ENCODE results near the gene NOTCH1.
"Not testable (repeated sequence)": the region's sequence is repeated elsewhere in the genome, so short reads cannot be mapped to it uniquely, and the experiment has no call there.

NOTCH1 gene

DNA sequence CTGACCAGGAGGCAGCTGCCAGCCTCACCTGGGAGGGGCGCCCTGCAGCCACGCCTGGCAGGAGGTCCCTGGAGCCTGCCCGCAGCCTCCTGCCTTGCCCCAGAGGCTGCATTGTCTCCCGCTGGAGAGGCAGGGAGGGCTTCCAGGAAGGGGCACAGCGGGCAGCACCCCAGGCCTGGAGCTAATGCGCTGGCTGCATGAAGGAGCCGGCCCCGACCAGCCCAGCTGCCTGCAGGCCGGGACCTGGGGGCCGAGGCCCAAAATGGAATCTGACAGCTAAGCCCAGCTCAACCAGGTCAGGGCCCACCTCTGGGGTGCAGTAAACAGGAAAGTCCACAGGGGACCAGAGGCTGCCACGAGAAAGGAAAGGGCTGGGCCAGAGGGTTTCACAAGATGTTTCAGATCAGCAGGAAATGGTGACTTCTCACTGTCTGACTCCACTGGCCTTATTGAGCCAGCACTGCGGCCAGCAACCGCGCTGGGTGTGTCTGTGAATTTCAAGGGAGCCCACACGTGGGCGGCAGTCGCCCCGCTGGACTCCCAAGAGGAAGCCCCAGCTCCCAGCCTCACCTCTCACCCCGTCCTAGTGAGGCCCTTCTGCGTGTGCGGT is 18.6 kb upstream of the NOTCH1 start:
- DNase-seq (ENCODE audit: low read depth in 1 of 2, low spot score in 1 of 2) = no peak

DNA sequence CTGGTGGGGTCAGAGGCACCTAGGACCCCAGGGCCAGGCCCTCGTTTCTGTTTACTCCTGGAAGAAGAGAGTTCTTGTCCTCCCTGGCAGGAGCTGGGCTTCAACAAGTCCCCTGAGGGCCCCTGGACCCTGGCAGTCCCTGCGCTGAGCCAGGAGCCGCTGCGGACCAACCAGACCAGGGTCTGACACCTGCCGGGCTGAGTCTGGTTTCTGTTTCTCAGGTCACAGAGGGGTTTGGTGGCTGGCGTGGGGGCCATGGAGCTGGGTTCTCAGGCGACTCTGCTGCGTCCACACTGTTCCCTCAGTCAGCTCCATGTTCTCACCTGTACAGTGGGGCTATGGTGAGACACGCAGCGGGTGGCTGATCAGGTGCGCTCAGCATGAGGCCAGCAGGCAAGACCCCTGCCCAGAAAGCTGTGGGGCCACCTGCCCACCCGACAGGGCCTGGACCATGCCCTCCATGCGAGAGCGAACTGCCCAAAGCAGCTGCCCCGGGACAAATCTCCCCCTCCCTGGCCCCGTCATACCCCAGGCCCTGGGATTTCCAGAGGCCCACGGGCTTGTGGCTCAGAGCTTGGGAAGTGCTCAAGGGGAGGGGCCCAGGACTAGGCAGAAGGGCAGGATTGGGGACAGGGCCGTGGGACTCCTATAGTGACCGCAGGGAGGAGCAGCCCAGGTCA is 17.9 kb upstream of the NOTCH1 start:
- DNase-seq (ENCODE audit: low read depth in 1 of 2, low spot score in 1 of 2) = no peak

DNA sequence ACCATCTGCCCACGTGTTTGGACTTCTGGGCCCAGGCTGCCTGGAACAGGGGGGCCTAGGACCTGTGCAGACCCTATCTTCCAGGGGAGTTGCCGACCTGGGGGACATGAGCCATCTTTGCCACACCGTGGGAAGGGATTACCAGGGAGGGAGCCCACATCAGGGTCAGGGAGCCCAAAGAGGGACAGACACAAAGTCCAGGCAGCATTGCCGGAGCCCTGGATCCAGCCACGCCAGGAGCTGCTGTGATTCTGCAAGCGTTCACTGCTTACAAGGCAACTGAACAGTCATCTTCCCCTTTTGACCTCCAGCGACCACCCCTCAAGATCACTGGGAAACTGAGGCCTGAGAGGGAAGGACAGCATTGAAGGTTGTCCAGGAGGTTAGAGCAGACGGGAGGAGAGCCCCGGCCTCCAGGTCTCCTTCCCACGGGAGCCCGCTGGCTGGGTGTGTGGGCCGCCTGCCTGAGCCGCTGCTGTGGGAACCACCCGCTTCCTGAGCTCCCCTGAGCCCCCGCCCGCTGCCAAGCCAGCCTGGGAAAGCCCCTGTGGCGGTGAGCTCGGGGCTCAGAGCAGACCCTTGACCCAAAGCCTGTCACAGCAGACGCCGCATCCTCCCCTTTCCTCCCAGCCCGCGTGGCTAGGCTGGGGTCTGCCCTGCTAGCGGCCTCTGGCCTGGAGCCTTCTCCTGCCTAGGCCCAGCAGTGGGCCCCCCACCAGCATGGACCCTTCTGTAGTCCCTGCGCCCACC is 17.1 kb upstream of the NOTCH1 start:
- no peak for DNase-seq (ENCODE audit: low read depth in 1 of 2, low spot score in 1 of 2)

DNA sequence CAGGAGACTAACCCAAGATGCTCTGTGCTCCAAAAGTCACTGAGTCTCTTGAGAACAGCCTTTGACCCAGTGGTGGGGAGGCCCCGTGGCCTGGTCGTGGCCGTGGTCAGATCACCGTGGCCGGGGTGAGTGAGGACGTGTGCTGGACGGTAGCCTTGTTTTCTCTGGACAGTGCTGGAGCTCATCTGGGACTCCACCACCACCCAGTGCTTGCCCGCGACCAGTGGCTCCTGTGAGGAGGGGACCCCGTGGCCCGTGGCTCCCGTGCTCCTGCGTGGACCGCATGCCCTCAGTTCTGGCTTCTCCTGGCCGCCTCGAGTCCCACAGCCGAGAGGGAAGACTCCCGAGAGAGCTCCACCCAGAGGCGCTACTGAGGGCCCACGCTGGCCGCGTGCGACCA is 15.9 kb upstream of the NOTCH1 start:
- DNase-seq (ENCODE audit: low read depth in 1 of 2, low spot score in 1 of 2) = no peak

DNA sequence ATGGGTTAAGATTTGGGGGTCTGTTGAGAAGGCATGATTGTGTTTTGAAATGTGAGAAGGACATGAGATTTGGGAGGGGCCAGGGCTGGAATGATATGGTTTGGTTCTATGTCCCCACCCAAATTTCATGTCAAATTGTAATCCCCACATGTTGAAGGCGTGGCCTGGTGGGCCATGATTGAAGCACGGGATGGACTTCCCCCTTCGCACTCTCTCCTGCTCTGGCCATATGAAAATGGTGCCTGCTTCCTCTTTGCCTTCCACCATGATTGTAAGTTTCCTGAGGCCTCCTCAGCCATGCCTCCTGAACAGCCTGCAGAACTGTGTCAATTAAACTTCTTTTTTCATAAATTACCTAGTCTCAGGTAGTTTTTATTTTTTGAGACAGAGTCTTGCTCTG is 14.7 kb upstream of the NOTCH1 start:
- DNase-seq (ENCODE audit: low read depth in 1 of 2, low spot score in 1 of 2) = no peak

DNA sequence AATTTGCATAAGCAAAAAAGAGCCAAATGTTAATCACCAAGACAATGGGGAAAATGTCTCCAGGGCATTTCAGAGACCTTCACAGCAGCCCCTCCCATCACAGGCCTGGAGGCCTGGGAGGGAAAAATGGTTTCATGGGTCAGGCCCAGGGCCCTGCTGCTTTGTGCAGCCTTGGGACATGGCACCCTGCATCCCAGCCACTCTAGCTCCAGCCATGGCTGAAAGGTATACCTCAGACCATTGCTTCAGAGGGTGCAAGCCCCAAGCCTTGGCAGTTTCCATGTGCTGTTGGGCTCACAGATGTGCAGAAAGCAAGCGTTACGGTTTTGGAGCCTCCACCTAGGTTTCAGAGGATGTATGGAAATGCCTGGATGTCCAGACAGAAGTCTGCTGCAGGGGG is 13.5 kb upstream of the NOTCH1 start:
- not testable (repeated sequence) for DNase-seq (ENCODE audit: low read depth in 1 of 2, low spot score in 1 of 2)

DNA sequence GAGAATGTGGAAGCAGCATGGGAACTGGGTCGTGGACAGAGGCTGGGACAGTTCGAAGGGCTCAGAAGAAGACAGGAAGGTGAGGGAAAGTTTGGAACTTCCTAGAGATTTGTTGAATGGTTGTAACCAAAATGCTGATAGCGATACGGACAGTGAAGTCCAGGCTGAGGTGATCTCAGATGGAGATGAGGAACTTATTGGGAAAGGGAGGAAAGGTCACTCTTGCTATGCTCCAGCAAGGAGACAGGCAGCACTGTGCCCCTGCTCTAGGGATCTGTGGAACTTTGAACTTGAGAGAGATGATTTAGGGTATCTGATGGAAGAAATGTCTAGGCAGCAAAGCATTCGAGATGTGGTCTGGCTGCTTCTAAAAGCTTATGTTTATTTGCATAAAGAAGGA is 13.0 kb upstream of the NOTCH1 start:
- not testable (repeated sequence) for DNase-seq (ENCODE audit: low read depth in 1 of 2, low spot score in 1 of 2)

DNA sequence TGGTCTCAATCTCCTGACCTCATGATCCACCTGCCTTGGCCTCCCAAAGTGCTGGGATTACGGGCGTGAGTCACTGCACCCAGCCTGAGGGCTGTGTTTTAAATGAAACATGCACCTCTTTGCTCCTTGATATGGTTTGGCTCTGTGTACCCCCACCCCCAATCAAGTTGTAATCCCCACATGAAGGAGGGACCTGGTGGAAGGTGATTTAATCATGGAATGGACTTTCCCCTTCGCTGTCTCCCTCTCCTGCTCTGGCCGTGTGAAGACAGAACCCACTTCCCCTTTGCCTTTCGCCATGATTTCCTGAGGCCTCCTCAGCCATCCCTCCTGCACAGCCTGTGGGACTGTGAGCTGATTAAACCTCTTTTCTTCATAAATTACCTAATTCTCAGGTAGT is 12.5 kb upstream of the NOTCH1 start:
- no peak for DNase-seq (ENCODE audit: low read depth in 1 of 2, low spot score in 1 of 2)

DNA sequence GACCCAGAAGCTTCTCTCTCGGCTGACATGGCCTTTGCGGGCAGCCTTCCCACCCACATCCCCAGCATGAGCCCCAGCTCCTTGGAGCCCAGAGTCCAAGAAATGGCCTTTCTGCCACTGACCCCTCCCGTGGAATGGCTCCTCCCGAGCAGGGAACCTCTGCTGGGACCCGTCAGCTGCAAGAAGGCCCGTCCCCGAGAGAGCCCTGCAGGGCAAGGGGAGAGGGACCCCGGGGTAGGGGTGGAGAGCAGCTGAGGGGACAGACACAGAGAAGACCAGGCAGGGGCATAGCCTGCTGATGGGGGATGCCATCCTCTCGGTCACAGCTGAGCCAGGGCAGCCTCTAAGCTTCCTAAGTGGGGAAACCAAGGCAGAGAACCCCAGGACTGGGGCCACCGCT is 11.2 kb upstream of the NOTCH1 start:
- DNase-seq (ENCODE audit: low read depth in 1 of 2, low spot score in 1 of 2) = no peak

DNA sequence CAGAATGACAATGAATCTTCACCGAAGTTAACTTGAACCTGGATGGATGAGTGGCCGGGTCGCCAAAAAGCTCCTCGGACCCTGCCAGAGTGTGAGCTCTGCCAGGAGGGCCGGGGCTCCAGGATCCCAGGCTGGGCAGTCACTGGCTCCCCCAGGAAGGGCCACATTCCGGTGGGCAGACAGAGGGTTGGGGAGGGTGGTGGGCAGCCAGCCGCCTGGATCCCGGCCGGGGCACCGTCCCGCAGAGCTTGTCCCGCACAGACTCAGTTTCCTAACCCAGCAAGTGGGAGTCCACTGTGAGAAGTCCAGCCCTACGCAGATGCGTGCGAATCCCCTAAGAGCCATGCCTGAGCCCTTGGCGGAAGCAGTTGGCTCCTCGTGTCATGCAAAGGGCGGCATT is 10.3 kb upstream of the NOTCH1 start:
- no peak for DNase-seq (ENCODE audit: low read depth in 1 of 2, low spot score in 1 of 2)

DNA sequence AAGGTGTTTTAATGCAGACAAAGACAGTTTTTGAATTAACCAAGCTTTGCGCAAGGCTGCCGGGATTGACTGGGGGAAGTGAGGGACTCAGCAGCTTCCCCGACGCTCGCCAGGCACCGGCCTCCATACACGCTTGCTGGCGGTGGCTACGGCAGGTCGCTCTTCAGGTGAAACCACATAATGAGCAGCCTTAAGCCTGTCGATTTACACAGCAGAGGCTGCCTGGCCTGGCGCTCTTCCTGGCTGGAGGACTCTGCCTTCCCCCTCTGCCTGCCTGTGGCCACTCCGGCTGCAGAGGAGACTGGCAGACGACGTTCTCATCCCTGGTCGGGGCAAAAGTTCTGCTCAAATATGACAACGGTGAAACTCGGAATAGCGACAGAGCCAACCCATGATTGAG is 9.0 kb upstream of the NOTCH1 start:
- DNase-seq (ENCODE audit: low read depth in 1 of 2, low spot score in 1 of 2) = no peak

DNA sequence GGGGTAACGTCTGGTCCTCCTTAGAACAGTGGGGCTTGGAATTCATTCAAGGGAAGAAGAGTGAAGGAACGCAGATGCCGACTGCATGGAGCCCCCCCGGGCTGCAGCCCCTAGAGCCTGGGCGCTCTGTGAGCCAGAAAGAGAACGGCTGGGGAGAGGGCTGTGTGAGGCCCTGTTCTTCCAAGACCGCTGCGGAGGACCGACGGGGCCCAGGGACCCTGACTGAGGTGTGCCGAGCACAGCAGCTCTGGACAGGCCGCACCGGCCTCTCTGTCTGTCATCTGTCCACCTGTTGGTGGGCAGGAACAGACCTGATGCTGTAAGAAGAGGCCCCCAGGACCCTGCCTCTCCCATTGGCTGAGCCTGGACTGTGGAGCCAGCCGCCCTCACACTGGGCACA is 7.7 kb upstream of the NOTCH1 start:
- DNase-seq (ENCODE audit: low read depth in 1 of 2, low spot score in 1 of 2) = no peak

DNA sequence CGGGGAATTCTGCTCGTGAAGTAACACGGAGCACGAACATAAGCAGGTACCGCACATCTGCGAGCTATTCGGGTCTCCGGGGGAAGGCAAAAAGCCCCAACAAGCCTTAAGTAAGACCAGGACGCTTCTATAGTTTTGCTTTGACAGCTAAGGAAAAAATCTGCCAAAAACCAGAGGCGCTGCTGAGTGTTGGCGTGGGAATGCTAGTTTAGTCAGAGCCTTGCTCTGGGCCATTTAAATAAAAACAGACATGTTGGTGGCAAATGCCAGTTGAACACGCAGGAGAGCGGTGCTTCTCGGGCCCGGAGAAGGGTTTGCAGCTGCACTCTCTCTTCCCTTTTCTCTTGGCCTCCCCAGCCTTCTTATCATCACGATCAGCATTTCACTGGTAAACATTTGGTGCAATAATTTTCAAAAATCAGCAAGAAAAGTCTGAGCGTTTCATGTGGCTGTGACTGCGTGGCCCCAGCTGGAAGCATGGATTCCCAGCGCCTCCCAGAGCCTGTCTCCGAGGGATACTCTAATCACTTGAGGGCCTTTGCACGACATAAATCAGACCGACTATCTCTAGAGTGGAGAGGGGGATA is 6.4 kb upstream of the NOTCH1 start:
- DNase-seq (ENCODE audit: low read depth in 1 of 2, low spot score in 1 of 2) = no peak

DNA sequence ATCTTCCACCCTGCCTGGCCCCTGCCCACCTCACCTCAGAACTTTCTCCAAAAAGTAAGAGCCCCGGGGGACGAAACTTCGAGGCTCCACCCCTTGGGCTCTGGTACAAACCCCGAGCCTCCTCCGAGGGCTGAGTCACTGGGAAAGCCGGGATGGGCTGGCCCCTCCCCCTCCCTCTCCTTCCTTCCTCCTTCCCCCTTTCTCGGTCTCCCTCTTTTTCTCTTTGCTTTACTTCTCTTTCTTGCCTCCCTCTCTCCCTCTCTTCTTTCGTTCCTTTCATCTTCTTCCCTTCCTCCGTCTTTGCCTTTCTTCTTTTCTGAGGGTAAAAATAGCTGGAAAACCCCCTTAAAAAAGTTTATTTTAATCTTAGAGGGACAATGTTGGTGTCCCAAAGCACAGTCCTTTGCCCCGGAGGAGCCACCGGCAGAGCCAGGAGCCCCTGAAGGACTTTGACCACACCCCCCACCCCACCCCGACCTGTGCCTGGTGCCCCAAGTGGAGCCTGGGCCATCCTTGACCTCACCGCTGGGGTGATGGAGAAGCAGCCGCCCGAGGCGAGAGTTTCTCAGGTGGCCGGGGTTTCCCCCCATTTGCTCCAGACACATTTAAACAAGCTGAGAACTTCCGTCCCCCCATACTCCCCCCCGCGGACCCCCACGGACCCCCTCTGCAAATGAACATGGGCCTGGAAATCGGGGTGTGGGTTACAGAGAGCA is 5.7 kb upstream of the NOTCH1 start:
- DNase-seq (ENCODE audit: low read depth in 1 of 2, low spot score in 1 of 2) = no peak

DNA sequence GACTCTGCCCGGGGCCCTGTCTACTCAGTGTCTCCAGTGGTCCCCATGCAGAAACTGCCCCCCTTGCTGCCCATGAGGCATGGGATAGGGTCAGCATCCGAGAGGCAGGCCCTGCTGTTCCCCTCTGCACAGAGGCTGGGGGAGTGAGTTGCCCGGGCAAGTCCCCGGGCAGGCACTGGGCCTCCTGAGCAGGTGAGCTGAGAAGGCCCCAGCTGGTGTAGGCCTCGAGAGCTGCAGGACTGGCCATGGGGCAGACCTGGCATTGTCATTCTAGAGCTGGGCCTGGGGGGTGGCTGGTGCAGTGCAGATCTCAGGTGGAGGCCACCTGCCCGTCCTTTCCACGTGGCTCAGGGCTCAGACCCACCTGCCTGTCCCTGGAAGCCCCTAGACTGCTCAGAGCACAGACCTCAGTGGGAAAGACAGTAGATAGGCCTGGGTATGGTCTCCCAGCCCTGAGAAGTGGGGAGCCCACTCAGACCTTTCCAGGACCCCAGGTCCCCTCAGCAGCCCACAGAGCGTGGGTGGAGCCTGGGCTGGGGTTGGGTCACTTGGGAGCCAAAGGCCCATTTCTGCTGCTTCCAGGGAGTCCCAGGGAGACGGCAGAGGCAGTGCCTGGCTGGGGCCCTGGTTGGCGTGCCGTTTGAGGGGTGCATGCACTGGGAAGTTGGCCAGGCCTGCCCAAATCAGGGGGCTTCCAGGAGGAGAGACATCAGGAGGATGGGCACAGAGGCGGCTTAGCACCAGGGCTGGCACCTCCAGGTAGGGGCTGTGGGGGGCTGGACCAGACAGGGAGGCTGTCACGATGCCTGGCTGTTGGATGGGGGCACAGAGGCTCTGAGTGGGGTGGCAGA is 4.8 kb upstream of the NOTCH1 start:
- no peak for DNase-seq (ENCODE audit: low read depth in 1 of 2, low spot score in 1 of 2)

DNA sequence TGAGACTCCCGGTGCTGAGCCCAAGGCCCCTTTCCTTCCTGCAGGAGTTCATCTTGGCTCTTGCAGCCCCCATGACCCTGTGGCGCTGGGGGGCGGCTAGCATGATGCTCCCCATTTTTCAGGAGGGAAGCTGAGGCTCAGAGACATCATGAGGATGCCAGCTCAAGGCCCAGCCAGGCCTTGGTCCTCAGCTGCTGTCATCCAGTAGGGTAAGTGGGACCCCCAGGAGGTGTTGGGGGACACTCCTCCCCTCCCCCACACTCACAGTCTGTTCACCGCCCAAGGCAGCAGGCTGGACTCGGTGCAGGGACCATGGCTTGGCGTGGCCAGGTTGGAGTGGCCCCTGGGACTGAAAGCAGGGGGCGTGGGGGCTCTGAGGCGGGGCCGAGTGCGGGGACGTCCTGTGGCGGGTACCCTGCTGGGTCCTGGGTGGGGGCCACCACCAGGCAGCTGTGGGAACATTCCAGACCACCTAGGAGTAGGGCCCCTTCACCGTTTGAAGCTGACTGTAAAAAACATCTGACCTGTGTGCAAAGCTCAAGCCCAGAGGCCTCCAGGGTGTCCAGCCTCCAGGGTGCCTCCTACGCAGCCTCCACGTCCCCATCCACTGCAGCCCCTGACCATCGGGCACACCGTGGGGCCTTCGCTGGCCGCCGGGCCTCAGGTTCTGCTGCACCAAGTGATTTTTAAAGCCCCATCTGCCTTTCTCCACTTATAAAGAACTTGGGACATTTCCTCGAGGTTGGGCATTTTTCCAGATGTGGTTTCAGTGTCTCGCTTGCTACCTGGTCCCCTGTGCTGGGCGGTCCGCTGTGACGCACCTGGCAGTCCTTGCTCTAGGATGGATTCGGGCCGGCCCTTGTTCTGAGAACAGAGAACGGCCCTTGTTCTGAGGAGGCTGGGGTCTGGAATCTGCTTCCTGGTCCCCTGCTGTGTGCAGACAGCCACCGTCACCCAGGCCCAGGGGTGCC is 3.4 kb upstream of the NOTCH1 start:
- DNase-seq (ENCODE audit: low read depth in 1 of 2, low spot score in 1 of 2) = no peak

DNA sequence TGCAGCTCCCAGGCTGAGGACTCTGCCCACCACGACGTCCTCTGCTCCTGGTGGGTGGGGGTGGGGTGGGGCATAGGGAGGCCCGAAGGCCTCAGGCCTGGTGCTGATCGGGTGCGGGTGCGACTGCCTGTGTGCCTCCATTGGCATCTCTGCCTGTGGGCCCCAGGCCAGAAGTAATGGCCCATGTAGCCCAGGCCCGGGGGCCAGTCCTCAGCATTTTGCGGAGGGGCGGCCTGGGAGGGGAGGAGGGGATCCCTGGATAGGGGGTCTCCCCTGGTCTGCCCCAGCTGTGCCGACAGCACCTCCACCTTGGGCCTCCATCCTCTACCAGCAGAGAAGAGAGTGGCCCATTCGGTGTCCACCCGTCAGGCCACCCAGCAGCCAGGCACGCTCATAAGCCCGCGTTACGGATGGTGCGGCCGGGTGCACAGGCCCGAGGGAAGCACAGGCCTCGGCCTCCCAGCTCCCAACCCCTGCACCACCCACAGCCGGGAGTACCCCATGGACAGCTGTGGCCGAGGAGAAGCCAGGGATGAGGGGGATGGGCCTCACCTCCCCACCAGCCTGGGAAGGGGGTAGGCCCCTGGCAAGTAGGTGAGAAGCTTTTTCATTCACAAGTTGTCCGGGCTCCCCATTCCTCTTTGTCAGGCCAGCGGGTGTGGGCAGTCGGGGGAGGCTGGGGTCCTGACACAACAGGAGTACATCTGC is 1.8 kb upstream of the NOTCH1 start:
- no peak for DNase-seq (ENCODE audit: low read depth in 1 of 2, low spot score in 1 of 2)

DNA sequence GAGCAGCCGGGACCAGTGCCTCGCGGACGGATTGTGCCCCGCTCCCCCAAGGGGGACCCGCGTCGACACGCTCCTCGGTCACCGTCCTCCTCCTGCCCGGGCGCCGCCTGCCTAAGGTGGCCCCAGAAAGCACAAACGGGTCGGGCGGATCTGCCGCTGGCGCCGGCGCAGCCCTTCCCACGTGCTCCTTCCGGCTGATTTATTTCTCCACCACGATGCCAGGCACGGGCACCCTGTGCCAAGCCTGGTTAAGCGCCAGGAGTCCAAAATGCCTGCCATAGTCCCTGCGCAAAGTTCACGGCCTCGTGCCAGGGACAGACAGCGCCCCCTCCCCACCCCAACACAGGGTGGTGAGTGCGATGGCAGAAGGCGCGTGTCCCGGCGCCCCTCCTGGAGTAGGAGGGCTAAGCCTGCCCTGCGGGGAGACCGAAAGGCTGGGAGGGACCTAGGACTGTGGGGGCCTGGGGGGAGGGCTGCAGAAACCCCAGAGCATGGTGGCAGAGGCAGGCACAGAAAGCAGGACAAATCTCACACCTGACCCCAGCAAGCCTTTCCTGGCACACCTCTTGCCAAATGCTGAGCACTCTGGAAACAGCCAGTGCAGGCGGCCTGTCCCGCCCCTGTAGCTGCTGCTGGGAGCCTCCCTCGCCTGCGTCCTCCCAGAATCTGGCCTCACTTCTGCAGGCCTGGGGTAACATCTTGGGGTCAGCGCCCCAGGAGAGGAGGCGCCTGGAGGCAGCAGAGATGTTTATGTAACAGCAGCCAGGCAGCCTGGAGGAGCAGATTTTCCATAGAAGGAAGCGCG is 1.1 kb upstream of the NOTCH1 start:
- peak in 1 of 2 donors; percentile 38 for DNase-seq (ENCODE audit: low read depth in 1 of 2, low spot score in 1 of 2)
